Stimulated activated CD8-positive, alpha-beta memory T cell treated with anti-CD3 and anti-CD28 coated beads, Interleukin-2, amount 100 ng/mL, for 48 hours (primary cell): ENCODE results near the gene CCL4.
"Not testable (repeated sequence)": the region's sequence is repeated elsewhere in the genome, so short reads cannot be mapped to it uniquely, and the experiment has no call there.

Experiments
- DNase-seq, 2 donors: peaks; one replicate each; pipeline ENCODE4 v3.0.0-alpha.2; 2020; ENCODE audit warnings: low read depth in 2 of 2

Gene CCL4

GRCh38 chr17:36087897-36088572 lies 15.6 kb upstream of the CCL4 start:
- DNase-seq = not testable (repeated sequence)

DNA sequence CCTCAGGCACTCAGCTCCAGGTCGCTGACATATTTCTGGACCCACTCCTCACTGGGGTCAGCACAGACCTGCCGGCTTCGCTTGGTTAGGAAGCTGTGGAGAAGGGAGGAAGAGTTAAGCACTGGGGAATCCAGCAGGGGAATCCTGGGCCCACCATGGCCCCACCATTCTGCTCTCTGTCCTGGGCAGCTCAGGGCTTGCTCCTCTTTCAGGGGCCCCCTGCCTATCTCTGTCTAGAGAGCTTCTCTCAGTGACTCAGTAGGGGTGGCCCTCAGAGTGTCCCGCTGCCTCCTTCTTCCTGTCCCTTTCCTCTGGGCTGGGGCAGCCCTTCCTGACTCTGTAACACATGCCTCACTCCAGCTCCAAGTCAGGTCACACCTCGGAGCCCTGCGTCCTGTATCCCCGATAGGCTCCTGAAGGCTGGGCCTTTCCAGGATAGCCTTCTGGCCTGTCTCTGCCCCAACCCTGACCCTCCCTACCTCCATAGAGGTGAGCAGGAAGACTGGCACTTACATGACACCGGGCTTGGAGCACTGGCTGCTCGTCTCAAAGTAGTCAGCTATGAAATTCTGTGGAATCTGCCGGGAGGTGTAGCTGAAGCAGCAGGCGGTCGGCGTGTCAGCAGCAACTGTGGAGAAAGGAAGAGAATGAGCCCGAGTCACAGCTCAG lies 14.8 kb upstream of the CCL4 start:
- DNase-seq = no peak

DNA sequence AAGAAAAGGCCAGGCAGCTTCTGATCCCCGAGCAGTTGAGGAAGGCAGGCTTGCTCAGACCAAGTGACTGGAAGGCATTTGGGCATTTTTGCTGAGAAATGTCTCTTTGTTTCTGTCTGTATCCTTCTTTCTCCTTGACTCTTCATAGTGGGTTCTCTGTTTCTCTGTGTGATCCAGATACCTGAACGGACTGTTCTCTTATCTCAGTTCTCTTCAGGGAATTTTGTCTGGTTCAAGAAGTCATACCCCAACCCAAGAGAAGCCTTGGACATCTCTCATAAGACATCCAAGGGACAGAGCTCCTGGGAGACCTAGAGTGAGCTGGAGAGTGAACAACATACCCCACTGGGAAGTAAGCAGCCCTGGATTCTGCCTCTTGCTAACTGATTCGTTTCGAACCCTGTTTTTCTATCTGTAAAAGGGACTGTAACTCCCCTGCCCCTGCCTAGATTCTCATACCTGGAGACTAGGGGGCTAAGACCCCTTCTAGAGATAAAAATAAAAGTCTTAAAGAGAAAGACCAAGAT lies 14.2 kb upstream of the CCL4 start:
- DNase-seq = no peak

DNA sequence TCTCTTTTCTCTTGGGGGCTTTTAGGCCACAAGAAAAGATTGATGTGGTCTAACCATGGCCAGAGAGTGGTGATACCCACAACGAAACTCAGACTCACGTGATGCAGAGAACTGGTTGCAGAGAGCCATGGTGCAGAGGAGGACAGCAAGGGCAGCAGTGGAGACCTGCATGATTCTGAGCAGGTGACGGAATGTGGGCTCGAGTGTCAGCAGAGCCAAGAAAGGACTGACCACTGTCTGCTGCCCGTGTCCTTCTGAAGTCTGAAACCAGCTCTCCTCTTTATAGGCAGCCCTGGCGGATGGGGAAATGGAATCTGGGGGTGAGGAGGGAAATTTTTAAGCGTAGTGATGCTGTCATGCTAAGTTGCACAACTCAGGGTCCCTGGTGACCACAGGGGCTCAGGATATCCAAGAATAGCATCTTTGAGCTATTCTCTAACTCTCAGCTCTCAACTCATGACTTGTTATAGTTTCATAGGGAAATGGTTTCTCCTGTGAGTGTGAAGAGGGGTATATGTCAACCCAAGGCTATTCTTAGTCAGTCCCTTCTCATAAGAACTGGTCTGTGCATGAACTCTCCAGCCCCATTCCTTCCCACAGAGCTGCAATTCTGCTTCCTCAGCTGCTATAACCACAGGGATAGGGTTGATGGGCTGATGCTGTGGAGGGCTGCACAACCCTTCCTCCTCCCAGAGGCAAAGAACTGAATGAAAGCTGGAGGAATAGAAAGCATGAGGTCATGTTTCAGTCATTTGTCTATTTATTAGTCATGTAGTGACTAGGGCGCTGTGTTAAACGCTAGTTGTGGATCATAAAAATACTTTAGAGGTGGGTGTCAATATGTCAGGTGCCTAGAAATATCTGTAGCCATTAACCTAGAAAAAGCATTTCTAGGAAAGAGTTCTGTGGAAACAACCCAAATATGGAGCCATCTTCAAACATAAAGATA lies 13.5 kb upstream of the CCL4 start, which contains the start of gene CCL3:
TSS of gene CCL3 (minus strand) at position 256 of the 949 bp plus-strand sequence. CDS start at position 171, 85 bp downstream.
- no peak for DNase-seq

DNA sequence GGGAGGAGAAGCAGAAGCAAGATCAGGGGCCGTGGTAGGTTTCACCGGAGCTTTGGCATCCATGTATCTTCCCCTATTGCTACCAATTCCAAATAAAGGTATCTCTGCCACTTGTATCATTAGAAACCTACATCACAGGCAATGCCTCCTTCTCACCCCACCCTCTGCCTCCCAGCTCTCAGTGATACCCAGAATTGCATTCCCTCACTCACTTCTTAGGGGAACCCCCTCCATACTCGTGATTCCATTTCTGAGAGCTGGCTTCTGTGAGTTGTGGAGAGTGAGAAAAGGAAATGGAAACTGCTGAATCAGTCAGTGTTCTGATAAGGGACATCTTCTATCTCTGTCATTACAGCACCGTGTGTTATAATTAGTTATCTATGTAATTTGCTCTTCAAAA lies 11.4 kb upstream of the CCL4 start:
- DNase-seq = no peak

DNA sequence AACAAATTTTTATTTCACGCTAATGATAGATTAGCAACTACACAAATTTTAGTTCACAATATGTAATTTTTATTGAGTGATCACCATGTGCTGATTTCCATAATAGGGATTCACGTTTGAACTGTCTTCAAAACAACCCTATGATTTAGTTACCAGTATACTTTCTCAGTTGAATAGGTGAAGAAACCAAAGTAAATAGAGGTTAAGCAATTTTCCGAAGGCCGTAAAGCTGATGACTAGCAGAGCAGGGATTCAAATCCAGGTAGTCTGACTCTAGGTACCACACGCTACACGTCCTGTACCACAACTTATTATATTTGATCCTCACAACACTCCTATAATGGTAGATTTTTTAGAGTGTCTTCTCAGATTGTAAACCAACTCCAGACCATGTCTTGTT lies 10.9 kb upstream of the CCL4 start:
- not testable (repeated sequence) for DNase-seq

GRCh38 chr17:36094232-36094631 lies 9.4 kb upstream of the CCL4 start:
- no peak for DNase-seq

GRCh38 chr17:36094746-36095145 lies 8.9 kb upstream of the CCL4 start:
- no peak for DNase-seq

DNA sequence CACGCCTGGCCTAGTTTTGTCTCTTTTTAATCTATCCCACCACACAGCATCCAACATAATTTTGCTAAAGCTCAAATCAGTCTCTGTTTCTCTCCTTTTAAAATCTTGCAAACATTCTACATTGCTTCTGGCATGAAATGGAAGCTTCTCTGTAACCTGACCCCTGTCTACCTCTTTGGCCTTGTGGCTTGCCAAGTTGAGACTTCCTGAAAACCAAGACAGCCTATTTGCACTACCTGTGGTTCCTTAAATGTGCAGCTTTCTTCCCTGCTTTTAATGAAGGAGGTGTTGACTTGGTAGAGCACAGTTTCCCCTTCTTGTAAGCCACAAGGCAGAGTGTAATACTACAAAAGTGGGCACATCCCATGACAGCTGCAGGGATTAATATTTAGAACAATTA lies 7.6 kb upstream of the CCL4 start:
- no peak for DNase-seq

DNA sequence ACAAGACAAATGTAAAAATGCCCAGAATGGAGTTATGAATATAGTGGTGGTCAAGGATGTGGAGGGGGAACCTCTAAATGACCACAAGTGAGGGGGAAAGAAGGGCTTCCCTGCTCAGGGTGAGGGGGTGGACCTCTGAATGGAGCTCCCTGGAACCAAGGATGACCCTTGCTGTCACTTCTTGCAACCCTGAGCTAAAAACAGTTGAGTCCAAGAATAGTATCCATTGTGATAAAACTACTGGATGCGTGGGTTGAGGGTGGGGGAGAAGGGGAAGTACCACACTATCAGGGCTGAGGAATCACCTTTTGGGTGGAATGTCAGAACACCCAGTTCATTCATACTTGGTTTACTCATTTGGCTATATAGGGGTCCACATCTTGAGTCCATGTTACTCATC lies 4.6 kb upstream of the CCL4 start:
- DNase-seq = not testable (repeated sequence)

DNA sequence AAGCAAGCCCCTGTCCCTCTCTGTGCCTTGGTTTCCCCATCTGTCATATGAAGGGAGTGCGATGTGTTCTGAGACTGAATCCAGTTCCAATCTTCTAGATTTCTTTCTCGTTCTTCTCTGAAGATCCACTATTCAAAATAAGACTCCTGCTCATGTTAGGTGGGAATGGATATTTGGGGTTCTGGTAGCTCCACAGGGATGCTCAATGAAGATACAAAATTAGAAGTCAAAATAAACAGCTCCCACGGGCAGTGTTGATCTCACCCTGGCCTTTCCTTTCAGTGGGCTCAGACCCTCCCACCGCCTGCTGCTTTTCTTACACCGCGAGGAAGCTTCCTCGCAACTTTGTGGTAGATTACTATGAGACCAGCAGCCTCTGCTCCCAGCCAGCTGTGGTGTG lies 619 bp downstream of the CCL4 start:
- DNase-seq = not testable (repeated sequence)

DNA sequence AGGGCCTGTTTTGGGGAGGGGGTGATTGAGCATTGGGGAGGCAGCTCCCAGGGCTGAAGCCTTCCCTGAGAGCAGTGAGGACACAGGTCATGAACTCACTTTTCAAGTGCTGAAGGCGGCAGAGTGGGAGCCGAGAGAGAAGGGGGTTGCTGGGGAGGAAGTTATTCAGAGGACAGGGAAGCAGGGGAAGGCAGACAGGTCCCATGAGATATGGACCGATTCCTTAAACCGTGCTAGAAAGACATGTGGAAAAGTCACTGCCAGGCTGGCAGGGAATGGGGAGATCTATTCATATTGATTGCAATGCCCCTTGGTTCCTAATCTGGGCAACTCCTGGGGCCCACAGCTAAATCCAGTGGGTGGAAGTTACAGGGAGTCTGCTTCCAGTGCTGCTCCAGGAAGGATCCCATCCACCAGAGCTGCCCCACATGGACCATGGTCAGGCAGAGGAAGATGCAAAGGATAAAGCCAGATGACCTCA lies 1.1 kb downstream of the CCL4 start:
- no peak for DNase-seq

- no peak for DNase-seq
Measured at GRCh38 chr17:36105781-36106492, 2.3 kb downstream of the CCL4 start.

DNA sequence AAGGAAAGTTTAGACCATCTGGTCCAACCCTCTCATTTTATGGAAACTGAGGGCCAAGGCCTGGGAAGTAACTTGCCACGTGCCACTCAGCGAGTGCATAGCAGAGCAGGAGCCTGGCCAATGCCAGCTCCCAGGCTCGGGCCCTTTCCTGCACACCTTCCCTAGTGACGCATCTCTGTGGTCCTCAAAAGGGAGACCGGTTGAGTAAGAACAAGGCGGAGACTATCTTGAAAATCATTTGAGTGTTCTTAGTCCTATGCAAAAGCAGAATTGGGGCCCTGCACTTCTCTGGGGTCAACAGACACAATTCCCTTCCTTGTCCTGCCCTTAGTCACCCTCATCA lies 2.8 kb downstream of the CCL4 start:
- no peak for DNase-seq

GRCh38 chr17:36107660-36108059 lies 4.0 kb downstream of the CCL4 start:
- no peak for DNase-seq

GRCh38 chr17:36108265-36108664 lies 4.6 kb downstream of the CCL4 start:
- DNase-seq = not testable (repeated sequence)

GRCh38 chr17:36111068-36111490 lies 7.5 kb downstream of the CCL4 start:
- no peak for DNase-seq

DNA sequence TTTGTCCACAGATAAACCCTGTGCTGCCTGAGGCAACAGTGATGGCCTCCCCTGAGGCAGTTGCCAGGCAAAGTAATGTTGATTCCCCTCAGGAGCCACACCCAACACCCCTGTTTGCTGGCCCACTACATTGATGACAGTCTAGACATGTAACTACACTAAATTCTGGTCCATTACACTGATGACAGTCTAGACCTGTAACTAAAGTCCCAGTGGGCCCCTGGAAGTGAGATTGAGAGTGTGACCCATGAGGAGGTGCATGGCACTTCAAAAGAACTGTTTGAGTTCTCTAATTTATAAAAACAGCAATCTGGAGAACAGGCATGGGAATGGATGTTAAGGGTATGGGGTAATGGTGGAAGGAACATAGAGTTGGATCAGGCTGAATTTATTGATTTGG lies 8.9 kb downstream of the CCL4 start:
- DNase-seq = no peak

GRCh38 chr17:36113131-36113530 lies 9.5 kb downstream of the CCL4 start:
- DNase-seq = not testable (repeated sequence)

DNA sequence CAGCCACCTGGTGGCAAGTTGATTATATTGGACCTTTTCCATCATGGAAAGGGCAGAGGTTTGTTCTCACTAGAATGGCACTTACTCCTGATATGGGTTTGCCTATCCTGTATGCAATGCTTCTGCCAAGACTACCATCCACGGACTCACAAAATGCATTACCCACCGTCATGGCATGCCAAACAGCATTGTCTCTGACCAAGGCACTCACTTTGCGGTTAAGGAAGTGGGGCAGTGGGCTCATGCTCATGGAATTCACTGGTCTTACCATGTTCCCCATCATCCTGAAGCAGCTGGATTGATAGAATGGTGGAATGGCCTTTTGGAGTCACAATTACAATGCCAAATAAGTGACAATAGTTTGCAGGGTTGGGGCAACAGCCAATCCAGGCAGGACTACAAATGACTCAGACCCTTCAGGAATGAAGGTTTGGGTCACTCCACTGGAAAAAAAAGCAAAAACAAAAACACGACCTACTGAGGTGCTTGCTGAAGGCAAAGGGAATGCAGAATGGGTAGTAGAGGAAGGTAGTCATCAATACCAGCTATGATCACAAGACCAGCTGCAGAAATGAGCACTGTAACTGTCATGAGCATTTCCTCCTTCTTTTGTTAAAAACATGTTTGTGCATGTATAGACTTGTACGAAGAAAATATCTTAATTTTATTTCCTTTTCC lies 11.5 kb downstream of the CCL4 start:
- DNase-seq = not testable (repeated sequence)

- DNase-seq = not testable (repeated sequence)
Measured at GRCh38 chr17:36115649-36115977, 12.0 kb downstream of the CCL4 start.
